C4-2B (cell line): ENCODE measurements around the gene IL5.

ENCODE experiments used
- CTCF ChIP-seq: fragments of 450-650 bp; conservative IDR thresholded peaks from 2 replicates; pipeline ENCODE4 v1.5.1; 2017; ENCODE audit warnings: mild to moderate bottlenecking
- ZFX ChIP-seq: fragments of 450-650 bp; IDR thresholded peaks from 2 replicates; pipeline ENCODE4 v1.6.1; 2017

- TF ChIP-seq CTCF: no peak
- TF ChIP-seq ZFX: no peak
Observed at GRCh38 chr5:132547269-132547668, 3.9 kb upstream of the IL5 start.
